ENCODE data around the gene MRPL44. TPM values are rescaled to one million over a fixed set of nuclear protein-coding genes. Genes with fewer than 3 reads are reported as not detected.

The MRPL44 gene
- total and polyA plus RNA-seq, 11 donors = 20.7 to 54.2 (median 38.2) TPM

- DNase-seq (no peak), ATAC-seq (no peak)
- Histone ChIP-seq H3K27me3 (no peaks in the 10 kb centered on the region), H3K4me3 (no peak overlapping the region), H3K9me3 (peaks cover 0 to under 1% (median 0%) of the 10 kb centered on the region in 12 donors), H3K27ac (no peak overlapping the region), H3K4me1 (peaks cover 11 to 95% (median 72%) of the 10 kb centered on the region in 12 donors), H3K36me3 (no peaks in the 10 kb centered on the region)
- intact Hi-C loops (cut with DNase I) = no loop called here
- WGBS, 4 donors = 47 to 57% (median 50%) methylated on average over 6 of the region's 6 CpGs
- no peak for TF ChIP-seq POLR2A (IDR thresholded peaks at IDR 0.05)
- no peak for TF ChIP-seq CTCF (IDR thresholded peaks at IDR 0.05)
Measured at GRCh38 chr2:223932816-223933800, 24.2 kb upstream of the MRPL44 start.

- no peak overlapping the region for H3K4me3 ChIP-seq
- peaks cover 11 to 97% (median 72%) of the 10 kb centered on the region in 12 donors for H3K4me1 ChIP-seq
- ATAC-seq = no peak
- H3K36me3 ChIP-seq = no peaks in the 10 kb centered on the region
- H3K27ac ChIP-seq = no peak overlapping the region
- WGBS, 4 donors = 53 to 75% (median 57%) methylated on average over 6 of the region's 6 CpGs
- H3K27me3 ChIP-seq = no peaks in the 10 kb centered on the region
- no peak for DNase-seq
- intact Hi-C loops (cut with DNase I) = no loop called here
- H3K9me3 ChIP-seq = no peaks in the 10 kb centered on the region
- TF ChIP-seq POLR2A (IDR thresholded peaks at IDR 0.05) (no peak), CTCF (IDR thresholded peaks at IDR 0.05) (no peak)
Measured at GRCh38 chr2:223934870-223935269, 22.4 kb upstream of the MRPL44 start.

GRCh38 chr2:223935459-223936125 lies 21.7 kb upstream of the MRPL44 start:
- Histone ChIP-seq H3K27ac (no peak overlapping the region), H3K36me3 (no peaks in the 10 kb centered on the region), H3K27me3 (no peaks in the 10 kb centered on the region), H3K4me3 (no peak overlapping the region), H3K4me1 (peaks cover 11 to 97% (median 64%) of the 10 kb centered on the region in 12 donors), H3K9me3 (no peaks in the 10 kb centered on the region)
- TF ChIP-seq CTCF (IDR thresholded peaks at IDR 0.05) (no peak), POLR2A (IDR thresholded peaks at IDR 0.05) (no peak)
- intact Hi-C loops (cut with DNase I) = no loop called here
- no peak for ATAC-seq
- DNase-seq = no peak

- H3K4me1 ChIP-seq = peaks cover 2 to 96% (median 61%) of the 10 kb centered on the region in 12 donors
- no peaks in the 10 kb centered on the region for H3K36me3 ChIP-seq
- intact Hi-C loops (cut with DNase I) = no loop called here
- ATAC-seq = peak in 1 of 4 donors; percentile 60
- H3K4me3 ChIP-seq = no peak overlapping the region
- TF ChIP-seq POLR2A (IDR thresholded peaks at IDR 0.05) (no peak), CTCF (IDR thresholded peaks at IDR 0.05) (no peak)
- no peak for DNase-seq
- no peaks in the 10 kb centered on the region for H3K9me3 ChIP-seq
- H3K27me3 ChIP-seq = no peaks in the 10 kb centered on the region
- WGBS, 4 donors = 52 to 61% (median 56%) methylated on average over 5 of the region's 5 CpGs
- peak overlapping the region in 4 of 12 donors; percentile 5 to 44 (median 30) for H3K27ac ChIP-seq
Measured at GRCh38 chr2:223936862-223937326, 20.4 kb upstream of the MRPL44 start.

Data from heart left ventricle (tissue), 16 donors.